HFF-Myc (cell line): ENCODE results near the gene MEF2C.

Source experiments
- DNase-seq: peaks from one replicate; pipeline ENCODE4 v3.0.0-alpha.2; 2011; ENCODE audit warnings: low read depth; ENCODE audit errors: extremely low read depth
- H3K4me3 ChIP-seq: replicated peaks from 2 replicates; pipeline ENCODE4 v1.5.1; 2011; ENCODE audit warnings: low read depth, mild to moderate bottlenecking, control low read depth, low read length
- CTCF ChIP-seq: IDR thresholded peaks from 2 replicates; pipeline ENCODE4 v1.5.1; 2012; ENCODE audit warnings: mild to moderate bottlenecking, low read depth, low read length, control low read depth; ENCODE audit errors: missing control alignments

The MEF2C gene

GRCh38 chr5:88820581-88820980 lies 62.4 kb downstream of the MEF2C start:
- DNase-seq, result no peak
- TF ChIP-seq CTCF, result no peak
- H3K4me3 ChIP-seq, result no peak overlapping the region

- no peak overlapping the region for H3K4me3 ChIP-seq
- no peak for TF ChIP-seq CTCF
- no peak for DNase-seq
These were observed 63.5 kb downstream of the MEF2C start for GRCh38 chr5:88819301-88819999.

- TF ChIP-seq CTCF, result no peak
- no peak for DNase-seq
- no peak overlapping the region for H3K4me3 ChIP-seq
These were observed 64.7 kb downstream of the MEF2C start for GRCh38 chr5:88818296-88818695.

GRCh38 chr5:88816195-88816594 lies 66.8 kb downstream of the MEF2C start:
- no peak overlapping the region for H3K4me3 ChIP-seq
- no peak for TF ChIP-seq CTCF

GRCh38 chr5:88815050-88815789 lies 67.8 kb downstream of the MEF2C start:
- H3K4me3 ChIP-seq, result no peak overlapping the region

More at GRCh38 chr5:88816195-88816594, 66.8 kb downstream of the MEF2C start:
- DNase-seq, result no peak

GRCh38 chr5:88813805-88814575 lies 69.0 kb downstream of the MEF2C start:
- no peak overlapping the region for H3K4me3 ChIP-seq

More at GRCh38 chr5:88815050-88815789, 67.8 kb downstream of the MEF2C start:
- DNase-seq, result no peak
- TF ChIP-seq CTCF, result no peak

More at GRCh38 chr5:88813805-88814575, 69.0 kb downstream of the MEF2C start:
- no peak for DNase-seq
- no peak for TF ChIP-seq CTCF
